Endothelial cell of umbilical vein (primary cell): Measurements from ENCODE around the gene TSPAN5. TPM values are rescaled to one million over a fixed set of nuclear protein-coding genes. Genes with fewer than 3 reads are reported as not detected.

Source experiments
- BruUV-seq: library from RNA; stranded (reverse); fragments of 400-500 nt; replicated peaks from 2 replicates; lab custom pipeline; 2021; lab: Mats Ljungman, UMichigan
- CTCF ChIA-PET: fragments of 300-600, 350-600 bp; sonication (Branson Sonifier 250); formaldehyde crosslinking; loops from one replicate; lab custom pipeline; 2021; ENCODE audit warnings: antibody characterized with exemption, inconsistent platforms; lab: Charles Lee
- POLR2A ChIA-PET: fragments of 300-600, 350-600 bp; sonication (Branson Sonifier 250); formaldehyde crosslinking; loops from one replicate; lab custom pipeline; 2021; ENCODE audit warnings: antibody characterized with exemption, inconsistent platforms; lab: Charles Lee
- DNase-seq: peaks from one replicate; pipeline ENCODE4 v3.0.0-alpha.2; 2011; ENCODE audit warnings: low read depth, low spot score
- FAIRE-seq: peaks from 2 replicates; lab custom pipeline; 2011; peaks lifted over from hg19 to GRCh38; lab: Jason Lieb, UNC
- H2AFZ ChIP-seq: 2 replicates; pipeline ENCODE4 v1.6.0; 2012; ENCODE audit warnings: low read depth, low read length, control low read depth, inconsistent platforms
- H3K27ac ChIP-seq: 2 replicates; pipeline ENCODE4 v1.5.1; 2011; ENCODE audit warnings: low read depth, mild to moderate bottlenecking, control low read depth, low read length, moderate library complexity; ENCODE audit not compliant: insufficient read depth
- H3K27me3 ChIP-seq, 2 experiments: 2 replicates each; pipeline versions ENCODE4 v1.6.0 to v1.6.1; 2011; ENCODE audit warnings: low read length in 2 of 2, mixed read lengths in 1 of 2; ENCODE audit not compliant: control insufficient read depth in 2 of 2, insufficient read depth in 2 of 2
- H3K36me3 ChIP-seq, 2 experiments: 2 replicates in 1 of 2; 3 replicates in 1 of 2; pipeline ENCODE4 v1.5.1; 2011; ENCODE audit warnings: low read length in 2 of 2, mild to moderate bottlenecking in 1 of 2, moderate library complexity in 1 of 2; ENCODE audit not compliant: control insufficient read depth in 2 of 2, insufficient read depth in 2 of 2; ENCODE audit errors: extremely low read depth in 1 of 2
- H3K4me1 ChIP-seq: 3 replicates; pipeline ENCODE4 v1.5.1; 2011; ENCODE audit warnings: mild to moderate bottlenecking, low read length; ENCODE audit not compliant: control insufficient read depth, insufficient read depth; ENCODE audit errors: extremely low read depth
- H3K4me2 ChIP-seq: 2 replicates; pipeline ENCODE4 v1.6.1; 2011; ENCODE audit warnings: low read length, control low read depth, mixed read lengths; ENCODE audit not compliant: insufficient read depth
- H3K4me3 ChIP-seq, 3 experiments: fragments of 200-600 bp in 1 of 3; sonication (generic), shearing (Covaris generic) in 1 of 3; replicated peaks in 1 of 3; 2 replicates each; pipeline ENCODE4 v1.5.1; 2011 to 2016; ENCODE audit warnings: control low read depth in 3 of 3, low read length in 3 of 3, mild to moderate bottlenecking in 2 of 3, inconsistent platforms in 1 of 3, low read depth in 1 of 3, moderate library complexity in 1 of 3; ENCODE audit not compliant: insufficient read depth in 1 of 3
- H3K79me2 ChIP-seq: 2 replicates; pipeline ENCODE4 v1.6.0; 2012; ENCODE audit warnings: low read length, inconsistent platforms; ENCODE audit not compliant: control insufficient read depth, insufficient read depth
- H3K9ac ChIP-seq: replicated peaks from 2 replicates; pipeline ENCODE3; 2011; ENCODE audit warnings: low read length, control low read depth; ENCODE audit not compliant: insufficient read depth; ENCODE audit errors: extremely low read depth
- H3K9me1 ChIP-seq: replicated peaks from 3 replicates; pipeline ENCODE4 v1.6.0; 2011; ENCODE audit warnings: mild to moderate bottlenecking, low read length; ENCODE audit not compliant: control insufficient read depth, insufficient read depth; ENCODE audit errors: extremely low read depth
- H3K9me3 ChIP-seq: replicated peaks from 2 replicates; pipeline ENCODE4 v1.5.1; 2012; ENCODE audit warnings: low read length, inconsistent platforms; ENCODE audit not compliant: control insufficient read depth, insufficient read depth
- H4K20me1 ChIP-seq: replicated peaks from 2 replicates; pipeline ENCODE3; 2011; ENCODE audit warnings: mild to moderate bottlenecking, low read length; ENCODE audit not compliant: control insufficient read depth, insufficient read depth; ENCODE audit errors: extremely low read depth
- CTCF ChIP-seq, 2 donors: IDR thresholded peaks; 1 replicate in 1 of 2; 2 replicates in 1 of 2; pipeline ENCODE4 v1.5.1; 2011; ENCODE audit warnings: low read length in 2 of 2, mild to moderate bottlenecking in 2 of 2, moderate library complexity in 2 of 2, control low read depth in 1 of 2, inconsistent platforms in 1 of 2, low read depth in 1 of 2; ENCODE audit not compliant: insufficient read depth in 1 of 2; ENCODE audit errors: extremely low read depth in 1 of 2
- EZH2 ChIP-seq: IDR thresholded peaks from 2 replicates; pipeline ENCODE4 v1.6.1; 2012; ENCODE audit warnings: borderline replicate concordance, low read depth, mild to moderate bottlenecking, moderate library complexity, low read length, inconsistent platforms; ENCODE audit not compliant: severe bottlenecking
- FOS ChIP-seq: IDR thresholded peaks from 2 replicates; pipeline ENCODE4 v1.6.1; 2011; ENCODE audit warnings: mild to moderate bottlenecking, low read length, moderate library complexity, borderline replicate concordance; ENCODE audit not compliant: insufficient read depth
- GATA2 ChIP-seq: IDR thresholded peaks from 2 replicates; pipeline ENCODE4 v1.7.0; 2011; ENCODE audit warnings: low read depth, mild to moderate bottlenecking, moderate library complexity, mixed read lengths, low read length; ENCODE audit not compliant: insufficient read length, insufficient read depth
- JUN ChIP-seq: IDR thresholded peaks from 2 replicates; pipeline ENCODE4 v1.6.1; 2011; ENCODE audit warnings: borderline replicate concordance, low read depth; ENCODE audit not compliant: insufficient read length, insufficient read depth
- MAX ChIP-seq: IDR thresholded peaks from 2 replicates; pipeline ENCODE4 v1.6.1; 2011; ENCODE audit not compliant: insufficient read depth, insufficient read length
- MYC ChIP-seq: IDR thresholded peaks from one replicate; pipeline ENCODE4 v1.6.1; 2011; ENCODE audit warnings: mild to moderate bottlenecking, low read depth, low read length
- POLR2A ChIP-seq: IDR thresholded peaks from 2 replicates; pipeline ENCODE4 v1.6.1; 2012; ENCODE audit warnings: low read depth, mild to moderate bottlenecking, control low read depth, low read length
- POLR2AphosphoS5 ChIP-seq: IDR thresholded peaks from 2 replicates; pipeline ENCODE4 v1.6.1; 2012; ENCODE audit warnings: low read depth, mild to moderate bottlenecking, control low read depth, low read length, moderate library complexity; ENCODE audit not compliant: insufficient read depth
- dilution Hi-C: fragments of 300-500 bp; cut with MboI; formaldehyde crosslinking; loops from one replicate; pipeline ENCODE4 v1.15.0; 2019; ENCODE audit warnings: low sequenced_read_pairs; ENCODE audit not compliant: extremely low pct_ligation_motif_present
- intact Hi-C: fragments of 100-400 bp; cut with micrococcal nuclease; formaldehyde crosslinking; loops from one replicate; pipeline ENCODE4 v1.10.0; 2022
- polyA plus RNA-seq, 4 experiments: library from polyadenylated mRNA; depleted of rRNA in 3 of 4; stranded (reverse) in 3 of 4; unstranded in 1 of 4; fragments of >200 nt; gene quantifications; 2 replicates each; pipeline versions ENCODE4 v1.2.1 to v1.2.3, GENCODE V29; 2011 to 2012; ENCODE audit warnings: missing spikeins in 1 of 4
- total RNA-seq: library from RNA; stranded (reverse); gene quantifications from 2 replicates; pipeline ENCODE4 v1.2.3, GENCODE V29; 2021

Gene TSPAN5
- total and polyA plus RNA-seq, 2 donors (not counting 3 experiments of a cell fraction or from before 2014, with no cell fraction given), result 45.1 to 50.2 TPM

- ChIA-PET POLR2A (no interaction called here), CTCF (interaction anchor here (1.1 to 2.1 kb wide), 2 partner anchors 11 to 204 kb away, joined by 3 to 7 read pairs; no protein-coding TSS in a partner anchor)
- Histone ChIP-seq H3K9ac (no peak overlapping the region), H3K79me2 (no peaks in the 10 kb centered on the region), H3K36me3 (no peaks in the 10 kb centered on the region), H3K4me1 (peaks cover 3% of the 10 kb centered on the region), H3K9me1 (no peaks in the 10 kb centered on the region), H3K27me3 (no peaks in the 10 kb centered on the region), H3K9me3 (no peaks in the 10 kb centered on the region), H4K20me1 (no peaks in the 10 kb centered on the region), H3K4me2 (no peak overlapping the region), H3K27ac (no peak overlapping the region), H2AFZ (no peak overlapping the region), H3K4me3 (no peak overlapping the region)
- intact Hi-C loops (no loop called here), dilution Hi-C loops (no loop called here)
- TF ChIP-seq MYC (no peak), POLR2AphosphoS5 (no peak), MAX (no peak), CTCF (IDR thresholded peaks at IDR 0.05; ENCODE audit: extremely low read depth in 1 of 2, insufficient read depth in 1 of 2, low read depth in 1 of 2, low read length in 2 of 2) (no peak), JUN (no peak)
- no peak for FAIRE-seq
- no peak for DNase-seq
- BruUV-seq, result no TSS peak
Measured at GRCh38 chr4:98671131-98671530, 12.7 kb upstream of the TSPAN5 start.

- POLR2A ChIA-PET, result no interaction called here
Measured at GRCh38 chr4:98670186-98670585, 11.8 kb upstream of the TSPAN5 start.

More at GRCh38 chr4:98670186-98670585, 11.8 kb upstream of the TSPAN5 start:
- no peaks in the 10 kb centered on the region for H3K36me3 ChIP-seq
- H3K9ac ChIP-seq, result no peak overlapping the region
- H3K9me1 ChIP-seq, result no peaks in the 10 kb centered on the region
- no peak overlapping the region for H3K27ac ChIP-seq
- H3K4me3 ChIP-seq, result no peak overlapping the region
- no peak for FAIRE-seq
- H3K27me3 ChIP-seq, result no peaks in the 10 kb centered on the region
- H3K79me2 ChIP-seq, result no peaks in the 10 kb centered on the region
- dilution Hi-C loops, result no loop called here
- peaks cover 3% of the 10 kb centered on the region for H3K4me1 ChIP-seq
- H2AFZ ChIP-seq, result no peak overlapping the region
- no TSS peak for BruUV-seq
- H3K4me2 ChIP-seq, result no peak overlapping the region
- CTCF ChIA-PET, result interaction anchor here (1.1 to 2.1 kb wide), 2 partner anchors 10 to 203 kb away, joined by 3 to 7 read pairs; no protein-coding TSS in a partner anchor
- TF ChIP-seq POLR2AphosphoS5 (no peak), CTCF (IDR thresholded peaks at IDR 0.05; ENCODE audit: extremely low read depth in 1 of 2, insufficient read depth in 1 of 2, low read depth in 1 of 2, low read length in 2 of 2) (no peak), MAX (no peak), GATA2 (no peak), FOS (no peak), MYC (no peak), POLR2A (no peak), JUN (no peak), EZH2 (no peak)
- no peaks in the 10 kb centered on the region for H4K20me1 ChIP-seq
- intact Hi-C loops, result no loop called here
- DNase-seq, result no peak
- no peaks in the 10 kb centered on the region for H3K9me3 ChIP-seq
